ENCODE results near the gene GADD45G. TPM values are rescaled to one million over a fixed set of nuclear protein-coding genes. Genes with fewer than 3 reads are reported as not detected.
A peak's percentile ranks its signal among the peaks of the same experiment; 100 is the strongest.

The GADD45G gene
- total and polyA plus RNA-seq, 2 of the 4 experiments (the other 2 are of a cell fraction), result 0.15 TPM; not detected in 1

DNA sequence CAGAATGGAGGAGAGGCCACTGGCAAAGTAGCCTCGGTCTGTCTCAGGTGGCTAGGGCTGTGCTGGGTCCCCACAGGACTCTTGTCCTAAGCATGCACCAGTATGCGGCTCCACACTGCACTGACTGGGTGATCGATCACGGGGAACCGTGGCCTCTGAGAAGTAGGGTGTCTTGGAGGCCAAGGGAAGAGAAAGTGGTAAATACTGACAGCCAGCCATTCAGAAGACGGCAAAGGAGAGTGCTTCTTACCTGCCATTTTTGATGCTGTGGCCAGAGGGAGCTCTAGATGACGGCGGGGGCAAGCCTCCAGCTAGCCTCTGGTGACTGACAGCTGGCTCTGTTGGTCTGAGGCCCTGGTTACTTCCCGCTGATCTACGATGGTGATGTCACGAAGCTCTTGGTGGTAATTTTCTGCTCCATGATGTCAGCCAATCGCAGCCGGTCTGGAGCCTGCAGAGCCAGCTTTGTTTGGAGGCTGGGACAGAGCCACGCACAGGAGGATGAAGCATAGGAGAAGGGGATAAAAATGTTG lies 40.4 kb upstream of the GADD45G start:
- no peak overlapping the region for H4K5ac ChIP-seq (ENCODE audit: low read depth, low read length)
- no peak overlapping the region for H2AK5ac ChIP-seq (ENCODE audit: low read depth, low read length)
- peaks cover 4% of the 10 kb centered on the region; the same call in 1 of the 2 replicates for H3K27me3 ChIP-seq (ENCODE audit: control insufficient read depth, insufficient read depth, low read length)
- no peak overlapping the region for H3K18ac ChIP-seq (ENCODE audit: low read depth, low read length)
- H2AFZ ChIP-seq (replicated peaks; ENCODE audit: low read length, poor library complexity), result peak overlapping the region; percentile 37
- H3K36me3 ChIP-seq (ENCODE audit: control insufficient read depth, insufficient read depth, low read length), result no peaks in the 10 kb centered on the region
- ATAC-seq (ENCODE audit: low read depth) (no peak), DNase-seq (no peak)
- ChIA-PET POLR2A (ENCODE audit: unreplicated experiment) (no interaction called here), CTCF (interaction anchor here (0.5 to 0.6 kb wide), 2 partner anchors 11 to 14 kb away, joined by 3 read pairs; no protein-coding TSS in a partner anchor)
- no peaks in the 10 kb centered on the region for H3K4me1 ChIP-seq (ENCODE audit: control insufficient read depth, insufficient read depth, low read length)
- no TSS peak for BruUV-seq (replicated peaks)
- intact Hi-C loops (cut with micrococcal nuclease), result no loop called here
- no peak overlapping the region for H3K4me3 ChIP-seq (ENCODE audit: insufficient read depth, low read depth, low read length)
- H3K23ac ChIP-seq (ENCODE audit: low read depth, low read length), result no peak overlapping the region
- no peaks in the 10 kb centered on the region for H3K79me1 ChIP-seq (ENCODE audit: low read depth in 1 of 2, low read length in 2 of 2)
- H3K14ac ChIP-seq (replicated peaks; ENCODE audit: low read depth, low read length), result no peak overlapping the region
- H4K20me1 ChIP-seq (ENCODE audit: insufficient read depth, low read length), result no peaks in the 10 kb centered on the region
- in situ Hi-C loops (cut with MboI; ENCODE audit: low sequenced_read_pairs), result no loop called here
- no peaks in the 10 kb centered on the region for H3K9me3 ChIP-seq (ENCODE audit: control insufficient read depth, insufficient read depth, low read length)
- no peak overlapping the region for H3K9ac ChIP-seq (ENCODE audit: low read depth, low read length)
- no peak overlapping the region for H4K91ac ChIP-seq (ENCODE audit: insufficient read depth, low read depth, low read length)
- no peak overlapping the region for H2BK5ac ChIP-seq (ENCODE audit: low read depth, low read length, poor library complexity, severe bottlenecking)
- no peak overlapping the region for H3K27ac ChIP-seq (ENCODE audit: insufficient read depth, low read length)
- H3K4me2 ChIP-seq (ENCODE audit: low read depth, low read length), result no peak overlapping the region
- WGBS, 2 experiments (ENCODE audit: extremely low coverage in 2 of 2, insufficient read length in 1 of 2), result 60% methylated on average over 2 of the region's 14 CpGs; no CpG with 5 or more reads in 1 of the 2 experiments
- H2BK120ac ChIP-seq (ENCODE audit: low read depth, low read length), result no peak overlapping the region
- no peak overlapping the region for H2AK9ac ChIP-seq (replicated peaks; ENCODE audit: low read depth, low read length, poor library complexity)
- no peak overlapping the region for H3K4ac ChIP-seq (ENCODE audit: low read depth, low read length)
- no peak overlapping the region for H2BK20ac ChIP-seq (ENCODE audit: low read depth, low read length)
- H3K56ac ChIP-seq (ENCODE audit: extremely low read depth, insufficient read depth, low read length), result no peak overlapping the region
- no peak overlapping the region for H4K8ac ChIP-seq (ENCODE audit: low read depth in 2 of 2, low read length in 2 of 2)
- TF ChIP-seq BHLHE40 (IDR thresholded peaks at IDR 0.05; ENCODE audit: low read depth, low read length) (no peak), CHD1 (IDR thresholded peaks at IDR 0.05; ENCODE audit: low read depth, low read length) (no peak), CEBPB (IDR thresholded peaks at IDR 0.05; ENCODE audit: low read depth, low read length) (no peak), SMC3 (IDR thresholded peaks at IDR 0.05; ENCODE audit: low read depth, low read length) (no peak), POLR2A (IDR thresholded peaks at IDR 0.05; ENCODE audit: low read depth, low read length) (no peak), MAFK (IDR thresholded peaks at IDR 0.05; ENCODE audit: low read depth, low read length) (no peak), MXI1 (IDR thresholded peaks at IDR 0.05; ENCODE audit: borderline replicate concordance, low read depth, low read length) (no peak), FOS (IDR thresholded peaks at IDR 0.05; ENCODE audit: low read depth, low read length) (no peak), RAD21 (IDR thresholded peaks at IDR 0.05; ENCODE audit: low read length) (no peak), RFX5 (IDR thresholded peaks at IDR 0.05; ENCODE audit: low read depth, low read length) (no peak), MAZ (IDR thresholded peaks at IDR 0.05; ENCODE audit: borderline replicate concordance, low read depth, low read length) (no peak), RCOR1 (IDR thresholded peaks at IDR 0.05; ENCODE audit: insufficient replicate concordance, low read length) (no peak), NFE2L2 (IDR thresholded peaks at IDR 0.05; ENCODE audit: low read depth, low read length) (no peak)
- TF ChIP-seq, protein P1, sequence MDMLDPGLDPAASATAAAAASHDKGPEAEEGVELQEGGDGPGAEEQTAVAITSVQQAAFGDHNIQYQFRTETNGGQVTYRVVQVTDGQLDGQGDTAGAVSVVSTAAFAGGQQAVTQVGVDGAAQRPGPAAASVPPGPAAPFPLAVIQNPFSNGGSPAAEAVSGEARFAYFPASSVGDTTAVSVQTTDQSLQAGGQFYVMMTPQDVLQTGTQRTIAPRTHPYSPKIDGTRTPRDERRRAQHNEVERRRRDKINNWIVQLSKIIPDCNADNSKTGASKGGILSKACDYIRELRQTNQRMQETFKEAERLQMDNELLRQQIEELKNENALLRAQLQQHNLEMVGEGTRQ (IDR thresholded peaks at IDR 0.05; ENCODE audit: low read depth, low read length), result no peak
- TF ChIP-seq, protein P2, sequence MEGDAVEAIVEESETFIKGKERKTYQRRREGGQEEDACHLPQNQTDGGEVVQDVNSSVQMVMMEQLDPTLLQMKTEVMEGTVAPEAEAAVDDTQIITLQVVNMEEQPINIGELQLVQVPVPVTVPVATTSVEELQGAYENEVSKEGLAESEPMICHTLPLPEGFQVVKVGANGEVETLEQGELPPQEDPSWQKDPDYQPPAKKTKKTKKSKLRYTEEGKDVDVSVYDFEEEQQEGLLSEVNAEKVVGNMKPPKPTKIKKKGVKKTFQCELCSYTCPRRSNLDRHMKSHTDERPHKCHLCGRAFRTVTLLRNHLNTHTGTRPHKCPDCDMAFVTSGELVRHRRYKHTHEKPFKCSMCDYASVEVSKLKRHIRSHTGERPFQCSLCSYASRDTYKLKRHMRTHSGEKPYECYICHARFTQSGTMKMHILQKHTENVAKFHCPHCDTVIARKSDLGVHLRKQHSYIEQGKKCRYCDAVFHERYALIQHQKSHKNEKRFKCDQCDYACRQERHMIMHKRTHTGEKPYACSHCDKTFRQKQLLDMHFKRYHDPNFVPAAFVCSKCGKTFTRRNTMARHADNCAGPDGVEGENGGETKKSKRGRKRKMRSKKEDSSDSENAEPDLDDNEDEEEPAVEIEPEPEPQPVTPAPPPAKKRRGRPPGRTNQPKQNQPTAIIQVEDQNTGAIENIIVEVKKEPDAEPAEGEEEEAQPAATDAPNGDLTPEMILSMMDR (conservative IDR thresholded peaks at IDR 0.05; ENCODE audit: low read depth, low read length), result no peak
- TF ChIP-seq, protein P3, sequence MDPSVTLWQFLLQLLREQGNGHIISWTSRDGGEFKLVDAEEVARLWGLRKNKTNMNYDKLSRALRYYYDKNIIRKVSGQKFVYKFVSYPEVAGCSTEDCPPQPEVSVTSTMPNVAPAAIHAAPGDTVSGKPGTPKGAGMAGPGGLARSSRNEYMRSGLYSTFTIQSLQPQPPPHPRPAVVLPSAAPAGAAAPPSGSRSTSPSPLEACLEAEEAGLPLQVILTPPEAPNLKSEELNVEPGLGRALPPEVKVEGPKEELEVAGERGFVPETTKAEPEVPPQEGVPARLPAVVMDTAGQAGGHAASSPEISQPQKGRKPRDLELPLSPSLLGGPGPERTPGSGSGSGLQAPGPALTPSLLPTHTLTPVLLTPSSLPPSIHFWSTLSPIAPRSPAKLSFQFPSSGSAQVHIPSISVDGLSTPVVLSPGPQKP (IDR thresholded peaks at IDR 0.05; ENCODE audit: borderline replicate concordance, low read depth, low read length), result no peak
- dilution Hi-C loops (cut with HindIII; ENCODE audit: low sequenced_read_pairs, unreplicated experiment), result no loop called here
- H3K9me1 ChIP-seq (ENCODE audit: insufficient read depth, low read length), result no peaks in the 10 kb centered on the region
- no peak overlapping the region for H2BK15ac ChIP-seq (ENCODE audit: low read depth, low read length)
